SJSA1 (cell line): ENCODE results near the gene NEAT1. TPM values are rescaled to one million over a fixed set of nuclear protein-coding genes. Genes with fewer than 3 reads are reported as not detected.

ENCODE experiments used
- DNase-seq, 2 experiments: peaks; one replicate each; pipeline ENCODE4 v3.0.0-alpha.2; 2015 to 2020; ENCODE audit warnings: low spot score in 2 of 2, low read depth in 1 of 2
- H3K27ac ChIP-seq: fragments of 250-450 bp; sonication (Bioruptor Pico); 2 replicates; pipeline ENCODE4 v1.5.1; 2020; ENCODE audit warnings: mild to moderate bottlenecking, moderate library complexity
- H3K27me3 ChIP-seq: fragments of 250-450 bp; sonication (Bioruptor Pico); replicated peaks from 2 replicates; pipeline ENCODE4 v1.5.1; 2020; ENCODE audit warnings: mild to moderate bottlenecking, moderate library complexity
- H3K36me3 ChIP-seq: fragments of 250-450 bp; sonication (Bioruptor Pico); 2 replicates; pipeline ENCODE4 v1.5.1; 2020; ENCODE audit warnings: mild to moderate bottlenecking
- H3K4me1 ChIP-seq: fragments of 250-450 bp; sonication (Bioruptor Pico); replicated peaks from 2 replicates; pipeline ENCODE4 v1.6.1; 2021; ENCODE audit warnings: mild to moderate bottlenecking
- H3K4me3 ChIP-seq: fragments of 250-450 bp; sonication (Bioruptor Pico); 2 replicates; pipeline ENCODE4 v1.5.1; 2020; ENCODE audit warnings: mild to moderate bottlenecking
- H3K9me3 ChIP-seq: fragments of 250-450 bp; sonication (Bioruptor Pico); replicated peaks from 2 replicates; pipeline ENCODE4 v1.5.1; 2020; ENCODE audit warnings: mild to moderate bottlenecking
- total RNA-seq: library from RNA; depleted of rRNA; stranded (reverse); fragments of >200 nt; shearing (Covaris generic); gene quantifications from 2 replicates; pipeline ENCODE4 v1.2.3, GENCODE V29; 2014

Gene NEAT1
- total RNA-seq, 1 experiment from 2014 or later, result 12.1 TPM

DNA sequence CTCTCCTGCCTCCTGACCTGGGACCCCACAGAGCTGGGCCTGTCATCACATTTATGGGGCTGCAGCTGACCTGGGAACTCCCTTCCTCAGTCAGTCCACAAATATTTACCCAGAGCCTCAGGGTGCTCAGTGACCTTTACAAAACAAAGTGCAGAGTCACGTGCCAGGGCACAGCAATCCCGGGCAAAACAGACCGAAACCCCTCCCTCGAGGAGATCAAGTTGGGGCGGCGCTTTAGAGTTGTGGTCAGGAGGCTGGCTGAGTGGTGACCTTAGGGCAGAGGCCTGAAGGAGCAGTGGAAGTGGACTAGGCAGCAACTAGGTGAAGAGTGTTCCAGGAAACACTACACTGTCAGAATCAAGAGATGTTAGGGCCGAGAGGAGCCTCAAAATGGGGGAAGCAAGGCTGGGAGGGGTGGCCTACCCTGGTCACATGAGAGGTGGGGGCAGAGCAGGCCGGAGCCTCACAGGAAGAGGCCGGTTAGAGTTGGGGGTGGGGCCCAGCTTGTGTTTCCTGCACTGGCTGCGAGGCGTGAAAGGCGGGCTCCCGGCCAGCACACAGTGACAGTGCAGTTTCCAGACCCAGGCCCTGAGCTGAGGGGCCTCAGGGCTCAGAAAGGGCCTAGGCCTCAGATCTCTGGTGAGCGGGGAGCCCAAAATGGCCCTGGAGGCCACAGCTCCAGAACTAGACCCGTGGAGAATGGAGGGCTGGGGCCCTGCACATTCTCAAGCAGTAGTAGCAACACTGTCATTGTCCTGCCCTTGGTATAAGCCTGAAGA, 3.7 kb upstream of the NEAT1 start:
- peak overlapping the region; percentile 99 for H3K27ac ChIP-seq
- H3K9me3 ChIP-seq, result no peaks in the 10 kb centered on the region; the same call in 1 of the 2 replicates
- H3K4me3 ChIP-seq, result peak overlapping the region; percentile 14
- no peaks in the 10 kb centered on the region; the same call in 1 of the 2 replicates for H3K27me3 ChIP-seq
- peaks cover 13% of the 10 kb centered on the region for H3K36me3 ChIP-seq
- H3K4me1 ChIP-seq, result peaks cover 78% of the 10 kb centered on the region
- DNase-seq, result peak; percentile 99 to 100

DNA sequence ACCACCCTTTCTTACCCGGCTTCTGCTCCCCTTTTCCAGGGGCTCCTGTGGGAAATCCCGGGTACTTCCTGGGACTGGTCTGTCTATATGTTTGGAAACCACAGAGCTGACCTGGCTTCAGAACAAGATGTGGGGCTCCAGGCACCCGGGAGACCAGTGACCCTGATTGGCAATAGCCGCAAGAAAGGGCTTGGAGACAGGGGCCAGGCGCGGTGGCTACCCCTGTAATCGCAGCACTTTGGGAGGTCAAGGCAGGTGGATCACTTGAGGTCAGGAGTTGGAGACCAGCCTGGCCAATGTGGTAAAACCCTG, 3.2 kb upstream of the NEAT1 start:
- H3K9me3 ChIP-seq, result no peaks in the 10 kb centered on the region; the same call in 1 of the 2 replicates
- no peak for DNase-seq
- peak overlapping the region; percentile 14 for H3K4me3 ChIP-seq
- no peaks in the 10 kb centered on the region; the same call in 1 of the 2 replicates for H3K27me3 ChIP-seq
- H3K4me1 ChIP-seq, result peaks cover 83% of the 10 kb centered on the region
- peaks cover 15% of the 10 kb centered on the region for H3K36me3 ChIP-seq
- peak overlapping the region; percentile 99 for H3K27ac ChIP-seq

DNA sequence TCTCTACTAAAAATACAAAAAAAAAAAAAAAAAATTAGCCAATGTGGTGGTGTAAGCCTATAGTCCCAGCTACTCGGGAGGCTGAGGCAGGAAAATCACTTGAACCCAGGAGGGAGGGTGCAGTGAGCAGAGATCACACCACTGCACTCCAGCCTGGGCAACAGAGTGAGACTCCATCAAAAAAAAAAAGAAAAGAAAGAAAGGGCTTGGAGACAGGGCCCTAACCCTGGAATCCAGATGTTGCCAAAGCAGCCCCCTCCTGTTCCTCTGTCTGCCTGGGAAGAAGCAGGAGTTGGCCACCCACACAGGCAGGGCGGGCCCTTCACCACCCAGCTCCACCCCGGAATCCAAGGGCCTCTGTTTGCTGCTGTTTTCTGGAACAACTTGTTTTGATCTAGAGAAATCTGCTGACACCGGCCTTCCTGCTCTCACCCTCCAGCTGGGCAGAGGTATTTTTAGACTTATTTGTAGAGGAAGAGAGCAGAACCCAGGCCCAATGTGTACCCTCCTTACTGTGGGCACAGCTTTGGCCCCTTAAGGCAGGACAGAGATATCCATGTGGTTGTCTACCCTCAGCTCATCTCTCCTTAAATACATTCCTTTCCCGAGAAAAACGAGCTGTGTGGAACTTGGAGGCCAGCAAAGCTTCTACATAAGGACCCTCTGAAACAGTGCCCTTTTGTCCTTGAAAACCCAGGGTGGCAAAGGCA, 2.7 kb upstream of the NEAT1 start:
- H3K4me3 ChIP-seq, result no peak overlapping the region; the same call in 1 of the 2 replicates
- peak overlapping the region; percentile 99 for H3K27ac ChIP-seq
- H3K27me3 ChIP-seq, result no peaks in the 10 kb centered on the region; the same call in 1 of the 2 replicates
- H3K9me3 ChIP-seq, result no peaks in the 10 kb centered on the region; the same call in 1 of the 2 replicates
- peak; percentile 99 for DNase-seq
- peaks cover 17% of the 10 kb centered on the region for H3K36me3 ChIP-seq
- H3K4me1 ChIP-seq, result peaks cover 88% of the 10 kb centered on the region

DNA sequence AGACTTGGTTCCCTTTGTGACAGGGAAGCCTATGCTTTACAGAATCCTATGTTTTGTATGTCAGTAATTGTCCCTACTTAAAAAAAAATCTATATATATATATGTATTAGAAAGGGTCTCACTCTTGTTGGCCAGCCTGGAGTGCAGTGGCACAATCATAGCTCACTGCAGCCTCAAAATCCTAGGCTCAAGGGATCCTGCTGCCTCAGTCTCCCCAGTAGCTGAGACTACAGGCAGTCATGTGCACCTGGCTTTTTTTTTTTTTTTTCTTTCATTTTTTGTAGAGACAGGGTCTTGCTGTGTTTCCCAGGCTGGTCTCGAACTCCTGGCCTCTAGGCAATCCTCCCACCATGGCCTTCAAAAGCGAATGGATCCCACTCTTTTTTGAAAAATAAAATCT, 2.1 kb upstream of the NEAT1 start:
- peaks cover 94% of the 10 kb centered on the region for H3K4me1 ChIP-seq
- H3K4me3 ChIP-seq, result no peak overlapping the region
- peaks cover 19% of the 10 kb centered on the region for H3K36me3 ChIP-seq
- H3K27me3 ChIP-seq, result no peaks in the 10 kb centered on the region; the same call in 1 of the 2 replicates
- no peaks in the 10 kb centered on the region; the same call in 1 of the 2 replicates for H3K9me3 ChIP-seq
- H3K27ac ChIP-seq, result peak overlapping the region; percentile 99
- no peak for DNase-seq

DNA sequence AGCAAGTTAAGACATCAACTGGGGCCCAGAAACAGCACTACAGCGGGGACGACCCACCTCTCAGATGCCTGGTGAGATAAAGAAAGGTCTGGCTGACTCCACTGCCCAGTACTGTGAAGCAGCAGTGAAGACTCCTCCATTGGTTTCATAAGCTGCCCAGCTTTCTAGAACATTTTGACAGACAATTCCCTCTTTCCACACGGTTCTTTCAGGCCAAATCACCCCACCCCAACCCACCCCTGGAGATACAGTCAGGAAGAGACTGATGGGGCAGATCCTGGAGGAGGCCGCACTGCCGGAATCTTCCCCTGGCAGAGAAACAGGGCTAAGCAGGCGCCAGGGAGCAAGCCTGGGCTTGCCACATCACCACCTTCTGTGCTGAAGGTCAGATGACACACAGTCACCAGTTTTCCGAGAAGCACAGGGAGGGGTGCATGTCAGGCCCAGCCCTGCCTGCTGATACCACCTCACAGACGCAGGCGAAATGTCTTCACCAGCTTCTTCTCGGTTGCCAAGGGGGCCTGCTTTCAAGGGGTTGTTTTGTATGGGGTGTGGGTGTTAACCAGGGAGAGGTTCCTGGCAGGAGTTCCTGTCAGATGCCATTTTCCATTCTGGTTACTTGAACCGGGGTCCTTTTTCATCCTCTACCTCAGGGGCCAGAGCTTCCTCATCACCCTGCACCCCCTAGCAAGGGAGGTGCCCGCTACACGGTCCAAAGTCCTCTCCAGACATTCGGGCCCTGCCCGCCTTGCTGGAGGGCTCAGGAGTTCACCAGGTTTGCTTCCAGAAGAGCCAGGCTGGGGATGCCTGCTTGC, 1.4 kb upstream of the NEAT1 start:
- peaks cover 20% of the 10 kb centered on the region for H3K36me3 ChIP-seq
- H3K4me3 ChIP-seq, result peak overlapping the region; percentile 44
- peak; percentile 97 to 99 for DNase-seq
- no peaks in the 10 kb centered on the region; the same call in 1 of the 2 replicates for H3K27me3 ChIP-seq
- H3K27ac ChIP-seq, result peak overlapping the region; percentile 99
- peaks cover 98% of the 10 kb centered on the region for H3K4me1 ChIP-seq
- no peaks in the 10 kb centered on the region; the same call in 1 of the 2 replicates for H3K9me3 ChIP-seq

DNA sequence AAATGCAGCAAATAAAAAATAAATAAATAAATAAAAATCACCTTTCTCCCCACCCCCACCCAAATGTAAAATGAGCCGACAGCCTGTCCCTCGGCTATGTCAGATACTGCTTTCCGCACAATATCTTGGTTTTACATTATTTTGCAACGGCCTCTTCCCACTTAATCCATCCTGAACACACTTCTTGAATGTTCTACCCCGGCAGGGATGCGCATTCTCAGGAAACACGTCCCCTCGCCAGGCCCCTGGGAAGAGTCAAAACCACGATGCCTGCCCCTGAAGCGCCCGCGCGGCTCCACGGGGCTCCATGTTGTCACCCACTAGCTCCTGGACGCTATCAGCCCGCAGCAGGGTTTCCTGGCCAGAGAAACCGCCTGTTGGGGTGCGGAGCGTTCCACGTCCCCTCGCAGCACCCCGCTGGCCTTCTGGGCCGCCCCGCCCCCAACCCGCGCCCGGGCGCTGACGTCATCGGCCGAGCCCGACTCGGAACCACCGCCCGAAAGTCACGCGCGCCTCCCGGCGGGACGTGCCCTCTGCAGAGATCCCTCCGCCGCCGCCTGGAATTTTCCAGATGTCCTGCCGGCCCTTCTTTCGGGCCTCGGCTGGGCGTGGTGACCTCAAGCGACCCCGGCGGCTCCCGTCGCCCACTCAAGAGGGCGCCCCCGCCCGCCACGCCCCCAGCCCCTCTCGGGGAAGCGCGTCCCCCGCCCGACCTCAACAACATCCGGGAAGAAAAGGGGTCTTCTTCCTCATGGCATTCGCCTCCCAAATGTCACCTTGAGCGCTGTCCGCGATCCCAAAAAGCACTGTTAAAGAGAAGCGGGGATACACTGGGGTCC, 585 bp upstream of the NEAT1 start:
- Histone ChIP-seq H3K27me3 (no peaks in the 10 kb centered on the region; the same call in 1 of the 2 replicates), H3K9me3 (no peaks in the 10 kb centered on the region; the same call in 1 of the 2 replicates), H3K36me3 (peaks cover 29% of the 10 kb centered on the region), H3K27ac (peak overlapping the region; percentile 99), H3K4me3 (peak overlapping the region; percentile 44), H3K4me1 (peaks cover 98% of the 10 kb centered on the region)
- peak; percentile 99 to 100 for DNase-seq

DNA sequence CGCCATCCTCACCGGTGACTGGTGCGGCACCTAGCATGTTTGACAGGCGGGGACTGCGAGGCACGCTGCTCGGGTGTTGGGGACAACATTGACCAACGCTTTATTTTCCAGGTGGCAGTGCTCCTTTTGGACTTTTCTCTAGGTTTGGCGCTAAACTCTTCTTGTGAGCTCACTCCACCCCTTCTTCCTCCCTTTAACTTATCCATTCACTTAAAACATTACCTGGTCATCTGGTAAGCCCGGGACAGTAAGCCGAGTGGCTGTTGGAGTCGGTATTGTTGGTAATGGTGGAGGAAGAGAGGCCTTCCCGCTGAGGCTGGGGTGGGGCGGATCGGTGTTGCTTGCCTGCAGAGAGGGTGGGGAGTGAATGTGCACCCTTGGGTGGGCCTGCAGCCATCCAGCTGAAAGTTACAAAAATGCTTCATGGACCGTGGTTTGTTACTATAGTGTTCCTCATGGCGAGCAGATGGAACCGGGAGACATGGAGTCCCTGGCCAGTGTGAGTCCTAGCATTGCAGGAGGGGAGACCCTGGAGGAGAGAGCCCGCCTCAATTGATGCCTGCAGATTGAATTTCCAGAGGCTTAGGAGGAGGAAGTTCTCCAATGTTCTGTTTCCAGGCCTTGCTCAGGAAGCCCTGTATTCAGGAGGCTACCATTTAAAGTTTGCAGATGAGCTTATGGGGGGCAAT, 1.1 kb downstream of the NEAT1 start:
- peak in 1 of 2 experiments; percentile 53 for DNase-seq
- H3K27ac ChIP-seq, result peak overlapping the region; percentile 99
- H3K27me3 ChIP-seq, result no peaks in the 10 kb centered on the region; the same call in 1 of the 2 replicates
- H3K4me1 ChIP-seq, result peaks cover 98% of the 10 kb centered on the region
- peak overlapping the region; percentile 44 for H3K4me3 ChIP-seq
- no peaks in the 10 kb centered on the region; the same call in 1 of the 2 replicates for H3K9me3 ChIP-seq
- peaks cover 42% of the 10 kb centered on the region for H3K36me3 ChIP-seq

DNA sequence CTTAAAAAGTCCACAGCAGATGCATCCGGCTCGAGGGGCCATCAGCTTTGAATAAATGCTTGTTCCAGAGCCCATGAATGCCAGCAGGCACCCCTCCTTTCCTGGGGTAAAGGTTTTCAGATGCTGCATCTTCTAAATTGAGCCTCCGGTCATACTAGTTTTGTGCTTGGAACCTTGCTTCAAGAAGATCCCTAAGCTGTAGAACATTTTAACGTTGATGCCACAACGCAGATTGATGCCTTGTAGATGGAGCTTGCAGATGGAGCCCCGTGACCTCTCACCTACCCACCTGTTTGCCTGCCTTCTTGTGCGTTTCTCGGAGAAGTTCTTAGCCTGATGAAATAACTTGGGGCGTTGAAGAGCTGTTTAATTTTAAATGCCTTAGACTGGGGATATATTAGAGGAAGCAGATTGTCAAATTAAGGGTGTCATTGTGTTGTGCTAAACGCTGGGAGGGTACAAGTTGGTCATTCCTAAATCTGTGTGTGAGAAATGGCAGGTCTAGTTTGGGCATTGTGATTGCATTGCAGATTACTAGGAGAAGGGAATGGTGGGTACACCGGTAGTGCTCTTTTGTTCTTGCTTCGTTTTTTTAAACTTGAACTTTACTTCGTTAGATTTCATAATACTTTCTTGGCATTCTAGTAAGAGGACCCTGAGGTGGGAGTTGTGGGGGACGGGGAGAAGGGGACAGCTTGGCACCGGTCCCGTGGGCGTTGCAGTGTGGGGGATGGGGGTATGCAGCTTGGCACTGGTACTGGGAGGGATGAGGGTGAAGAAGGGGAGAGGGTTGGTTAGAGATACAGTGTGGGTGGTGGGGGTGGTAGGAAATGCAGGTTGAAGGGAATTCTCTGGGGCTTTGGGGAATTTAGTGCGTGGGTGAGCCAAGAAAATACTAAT, 1.9 kb downstream of the NEAT1 start:
- Histone ChIP-seq H3K27me3 (no peaks in the 10 kb centered on the region; the same call in 1 of the 2 replicates), H3K36me3 (peaks cover 42% of the 10 kb centered on the region), H3K4me3 (peak overlapping the region; percentile 44), H3K27ac (peak overlapping the region; percentile 86), H3K9me3 (no peaks in the 10 kb centered on the region; the same call in 1 of the 2 replicates), H3K4me1 (peaks cover 98% of the 10 kb centered on the region)
- peak in 1 of 2 experiments; percentile 43 for DNase-seq

DNA sequence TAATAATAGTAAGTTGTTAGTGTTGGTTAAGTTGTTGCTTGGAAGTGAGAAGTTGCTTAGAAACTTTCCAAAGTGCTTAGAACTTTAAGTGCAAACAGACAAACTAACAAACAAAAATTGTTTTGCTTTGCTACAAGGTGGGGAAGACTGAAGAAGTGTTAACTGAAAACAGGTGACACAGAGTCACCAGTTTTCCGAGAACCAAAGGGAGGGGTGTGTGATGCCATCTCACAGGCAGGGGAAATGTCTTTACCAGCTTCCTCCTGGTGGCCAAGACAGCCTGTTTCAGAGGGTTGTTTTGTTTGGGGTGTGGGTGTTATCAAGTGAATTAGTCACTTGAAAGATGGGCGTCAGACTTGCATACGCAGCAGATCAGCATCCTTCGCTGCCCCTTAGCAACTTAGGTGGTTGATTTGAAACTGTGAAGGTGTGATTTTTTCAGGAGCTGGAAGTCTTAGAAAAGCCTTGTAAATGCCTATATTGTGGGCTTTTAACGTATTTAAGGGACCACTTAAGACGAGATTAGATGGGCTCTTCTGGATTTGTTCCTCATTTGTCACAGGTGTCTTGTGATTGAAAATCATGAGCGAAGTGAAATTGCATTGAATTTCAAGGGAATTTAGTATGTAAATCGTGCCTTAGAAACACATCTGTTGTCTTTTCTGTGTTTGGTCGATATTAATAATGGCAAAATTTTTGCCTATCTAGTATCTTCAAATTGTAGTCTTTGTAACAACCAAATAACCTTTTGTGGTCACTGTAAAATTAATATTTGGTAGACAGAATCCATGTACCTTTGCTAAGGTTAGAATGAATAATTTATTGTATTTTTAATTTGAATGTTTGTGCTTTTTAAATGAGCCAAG, 2.7 kb downstream of the NEAT1 start:
- peak; percentile 83 to 86 for DNase-seq
- Histone ChIP-seq H3K4me3 (peak overlapping the region; percentile 44), H3K36me3 (peaks cover 42% of the 10 kb centered on the region), H3K27ac (peak overlapping the region; percentile 86), H3K9me3 (no peaks in the 10 kb centered on the region; the same call in 1 of the 2 replicates), H3K4me1 (peaks cover 98% of the 10 kb centered on the region), H3K27me3 (no peaks in the 10 kb centered on the region; the same call in 1 of the 2 replicates)

DNA sequence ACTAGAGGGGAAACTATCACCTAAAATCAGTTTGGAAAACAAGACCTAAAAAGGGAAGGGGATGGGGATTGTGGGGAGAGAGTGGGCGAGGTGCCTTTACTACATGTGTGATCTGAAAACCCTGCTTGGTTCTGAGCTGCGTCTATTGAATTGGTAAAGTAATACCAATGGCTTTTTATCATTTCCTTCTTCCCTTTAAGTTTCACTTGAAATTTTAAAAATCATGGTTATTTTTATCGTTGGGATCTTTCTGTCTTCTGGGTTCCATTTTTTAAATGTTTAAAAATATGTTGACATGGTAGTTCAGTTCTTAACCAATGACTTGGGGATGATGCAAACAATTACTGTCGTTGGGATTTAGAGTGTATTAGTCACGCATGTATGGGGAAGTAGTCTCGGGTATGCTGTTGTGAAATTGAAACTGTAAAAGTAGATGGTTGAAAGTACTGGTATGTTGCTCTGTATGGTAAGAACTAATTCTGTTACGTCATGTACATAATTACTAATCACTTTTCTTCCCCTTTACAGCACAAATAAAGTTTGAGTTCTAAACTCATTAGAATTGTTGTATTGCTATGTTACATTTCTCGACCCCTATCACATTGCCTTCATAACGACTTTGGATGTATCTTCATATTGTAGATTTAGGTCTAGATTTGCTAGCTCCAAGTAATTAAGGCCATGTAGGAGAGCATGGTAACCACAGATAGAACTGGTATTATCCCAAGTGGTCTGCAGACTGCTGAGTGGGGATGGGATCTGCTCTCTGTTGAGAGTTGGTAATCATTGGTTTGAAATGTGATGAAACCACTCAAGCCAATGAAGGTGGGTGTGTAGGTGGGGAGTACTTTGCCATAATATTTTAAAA, 3.6 kb downstream of the NEAT1 start:
- Histone ChIP-seq H3K9me3 (no peaks in the 10 kb centered on the region; the same call in 1 of the 2 replicates), H3K4me1 (peaks cover 98% of the 10 kb centered on the region), H3K27ac (peak overlapping the region; percentile 86), H3K36me3 (peaks cover 42% of the 10 kb centered on the region), H3K27me3 (no peaks in the 10 kb centered on the region; the same call in 1 of the 2 replicates), H3K4me3 (peak overlapping the region; percentile 44)
- DNase-seq, result peak in 1 of 2 experiments; percentile 91
